Liver (tissue), 9 donors: Measurements from ENCODE around the gene LRRC63. TPM values are rescaled to one million over a fixed set of nuclear protein-coding genes. Genes with fewer than 3 reads are reported as not detected.
"Not testable (repeated sequence)": the region's sequence is repeated elsewhere in the genome, so short reads cannot be mapped to it uniquely, and the experiment has no call there.

Source experiments
- DNase-seq: peaks from one replicate; pipeline ENCODE4 v3.0.0-alpha.2; 2017; ENCODE audit warnings: low spot score
- H3K27ac ChIP-seq, 2 donors: one replicate each; pipeline ENCODE4 v1.7.0; 2013; ENCODE audit warnings: inconsistent platforms in 2 of 2, low read length in 2 of 2, control low read depth in 1 of 2, low read depth in 1 of 2, mild to moderate bottlenecking in 1 of 2
- H3K27me3 ChIP-seq, 4 donors: one replicate each; pipeline versions ENCODE4 v1.6.1 to v1.7.0; 2013; ENCODE audit warnings: low read length in 3 of 4, inconsistent platforms in 1 of 4, mild to moderate bottlenecking in 1 of 4, moderate library complexity in 1 of 4; ENCODE audit not compliant: control insufficient read depth in 4 of 4, insufficient read depth in 4 of 4
- H3K36me3 ChIP-seq, 4 donors: one replicate each; pipeline versions ENCODE4 v1.6.1 to v1.7.0; 2013; ENCODE audit warnings: low read length in 3 of 4, mild to moderate bottlenecking in 3 of 4, low read depth in 1 of 4, moderate library complexity in 1 of 4; ENCODE audit not compliant: control insufficient read depth in 4 of 4, insufficient read depth in 3 of 4
- H3K4me1 ChIP-seq, 4 donors: one replicate each; pipeline versions ENCODE4 v1.6.1 to v1.7.0; 2013; ENCODE audit warnings: low read length in 3 of 4, mild to moderate bottlenecking in 3 of 4, moderate library complexity in 1 of 4; ENCODE audit not compliant: control insufficient read depth in 4 of 4, insufficient read depth in 4 of 4
- H3K4me3 ChIP-seq, 3 donors: one replicate each; pipeline versions ENCODE4 v1.6.1 to v1.7.0; 2013; ENCODE audit warnings: low read length in 3 of 3, control low read depth in 1 of 3, low read depth in 1 of 3, mild to moderate bottlenecking in 1 of 3
- H3K9ac ChIP-seq, 2 donors: one replicate each; pipeline ENCODE4 v1.7.0; 2013; ENCODE audit warnings: low read length in 2 of 2, mild to moderate bottlenecking in 2 of 2, moderate library complexity in 2 of 2, control low read depth in 1 of 2, low read depth in 1 of 2
- H3K9me3 ChIP-seq, 4 donors: one replicate each; pipeline versions ENCODE4 v1.6.1 to v1.7.0; 2013; ENCODE audit warnings: low read length in 3 of 4; ENCODE audit not compliant: control insufficient read depth in 4 of 4
- EGR1 ChIP-seq, 2 donors: IDR thresholded peaks; 2 replicates each; pipeline ENCODE4 v1.6.1; 2016 to 2018; ENCODE audit warnings: antibody characterized with exemption in 2 of 2, low read depth in 2 of 2
- FOXA1 ChIP-seq: IDR thresholded peaks from 2 replicates; pipeline ENCODE4 v1.6.1; 2016; ENCODE audit warnings: antibody characterized with exemption
- FOXA2 ChIP-seq: IDR thresholded peaks from 2 replicates; pipeline ENCODE4 v1.6.1; 2016; ENCODE audit warnings: antibody characterized with exemption
- GABPA ChIP-seq, 2 donors: IDR thresholded peaks in 1 of 2; conservative IDR thresholded peaks in 1 of 2; 2 replicates each; pipeline ENCODE4 v1.6.1; 2016; ENCODE audit warnings: antibody characterized with exemption in 2 of 2, mild to moderate bottlenecking in 1 of 2, moderate library complexity in 1 of 2
- HNF4A ChIP-seq, 2 donors: conservative IDR thresholded peaks; 2 replicates each; pipeline ENCODE4 v1.6.1; 2016; ENCODE audit warnings: antibody characterized with exemption in 2 of 2, mild to moderate bottlenecking in 2 of 2
- JUND ChIP-seq, 2 donors: IDR thresholded peaks; 2 replicates each; pipeline ENCODE4 v1.6.1; 2016; ENCODE audit warnings: antibody characterized with exemption in 2 of 2
- RXRA ChIP-seq, 2 donors: IDR thresholded peaks; 2 replicates each; pipeline ENCODE4 v1.6.1; 2017 to 2018; ENCODE audit warnings: antibody characterized with exemption in 2 of 2, mild to moderate bottlenecking in 1 of 2
- TAF1 ChIP-seq: conservative IDR thresholded peaks from 2 replicates; pipeline ENCODE4 v1.6.1; 2016; ENCODE audit warnings: antibody characterized with exemption, mild to moderate bottlenecking
- YY1 ChIP-seq: IDR thresholded peaks from 2 replicates; pipeline ENCODE4 v1.6.1; 2016; ENCODE audit warnings: antibody characterized with exemption, mild to moderate bottlenecking
- ZBTB33 ChIP-seq: IDR thresholded peaks from 2 replicates; pipeline ENCODE4 v1.6.1; 2016; ENCODE audit warnings: antibody characterized with exemption
- WGBS: extraction: QIAGEN DNeasy Blood & Tissue Kit; methylation state at CpG from one replicate; pipeline ENCODE4 v1.1.7; 2013; 5-methylcytosine and 5-hydroxymethylcytosine counted together
- polyA plus RNA-seq, 2 donors: library from polyadenylated mRNA; stranded (reverse) in 1 of 2; unstranded in 1 of 2; fragments of 200-250 nt in 1 of 2; fragments of >200 nt in 1 of 2; fragmentation: Nextera tagmentation in 1 of 2; extraction: Ambion mirVana in 1 of 2; gene quantifications; one replicate each; pipeline versions ENCODE4 v1.2.1 to v1.2.3, GENCODE V29; 2013 to 2015
- total RNA-seq, 2 donors: library from RNA; depleted of rRNA; stranded (reverse); fragments of >200 nt; gene quantifications; one replicate each; pipeline ENCODE4 v1.2.3, GENCODE V29; 2014
- TF ChIP-seq, protein P1 (sequence below): IDR thresholded peaks from 2 replicates; pipeline ENCODE4 v1.6.1; 2016; ENCODE audit warnings: antibody characterized with exemption, mild to moderate bottlenecking
- TF ChIP-seq, protein P2 (sequence below): IDR thresholded peaks from 2 replicates; pipeline ENCODE4 v1.6.1; 2016; ENCODE audit warnings: antibody characterized with exemption
- donor health status: healthy.
- donor health status: healthy.
- donor health status: healthy.
- donor health status: healthy.
- donor health status: healthy.

The LRRC63 gene
- total and polyA plus RNA-seq, 4 donors: 0.03 to 0.84 (median 0.09) TPM

DNA sequence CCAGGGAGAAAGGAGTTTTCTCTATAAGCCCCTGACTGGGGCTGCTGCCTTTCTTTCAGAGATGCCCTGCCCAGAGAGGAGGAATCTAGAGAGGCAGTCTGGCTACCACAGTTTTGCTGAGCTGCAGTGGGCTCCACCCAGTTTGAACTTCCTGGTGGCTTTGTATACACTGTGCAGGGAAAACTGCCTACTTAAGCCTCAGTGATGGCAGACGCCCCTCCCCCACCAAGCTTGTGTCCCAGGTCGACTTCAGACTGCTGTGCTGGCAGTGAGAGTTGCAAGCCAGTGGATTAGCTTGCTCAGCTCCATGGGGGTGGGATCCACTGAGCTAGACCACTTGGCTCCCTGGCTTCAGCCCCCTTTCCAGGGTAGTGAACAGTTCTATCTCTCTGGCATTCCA, 8.5 kb downstream of the LRRC63 start:
- TF ChIP-seq HNF4A (conservative IDR thresholded peaks at IDR 0.05): peak in 1 of 2 donors; percentile 7
- DNase-seq, H3K27ac ChIP-seq, H3K4me3 ChIP-seq, H3K4me1 ChIP-seq, H3K36me3 ChIP-seq, H3K27me3 ChIP-seq, H3K9ac ChIP-seq, H3K9me3 ChIP-seq: not testable (repeated sequence)
- WGBS: 15% methylated on average over 2 of the region's 2 CpGs

DNA sequence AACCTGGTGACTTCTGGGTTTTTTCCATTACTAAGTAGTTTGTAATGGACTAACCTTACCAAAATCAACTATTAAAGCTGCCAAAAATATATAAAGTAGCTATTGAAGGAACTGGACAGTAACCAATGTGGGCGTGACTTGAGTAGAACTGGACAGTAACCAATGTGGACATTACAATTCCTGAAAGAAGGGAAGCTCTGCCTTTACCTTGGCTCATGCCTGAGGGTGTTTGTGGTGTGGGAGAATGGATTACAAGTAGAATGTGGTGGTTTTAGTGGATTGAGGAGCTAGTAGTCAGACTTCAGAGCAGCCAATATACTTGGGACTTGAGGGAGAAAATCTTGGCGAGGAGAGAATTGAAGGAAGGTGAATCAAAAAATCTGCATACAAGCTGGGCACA, 17.5 kb downstream of the LRRC63 start:
- Histone ChIP-seq H3K27ac (no peak overlapping the region), H3K27me3 (no peaks in the 10 kb centered on the region), H3K4me3 (no peak overlapping the region), H3K36me3 (no peaks in the 10 kb centered on the region), H3K9me3 (no peaks in the 10 kb centered on the region), H3K9ac (no peak overlapping the region), H3K4me1 (no peaks in the 10 kb centered on the region)
- TF ChIP-seq YY1: no peak
- no peak for TF ChIP-seq EGR1 (IDR thresholded peaks at IDR 0.05; ENCODE audit: low read depth in 2 of 2)
- TF ChIP-seq JUND (IDR thresholded peaks at IDR 0.05): no peak
- no peak for TF ChIP-seq FOXA2
- TF ChIP-seq, protein P1, sequence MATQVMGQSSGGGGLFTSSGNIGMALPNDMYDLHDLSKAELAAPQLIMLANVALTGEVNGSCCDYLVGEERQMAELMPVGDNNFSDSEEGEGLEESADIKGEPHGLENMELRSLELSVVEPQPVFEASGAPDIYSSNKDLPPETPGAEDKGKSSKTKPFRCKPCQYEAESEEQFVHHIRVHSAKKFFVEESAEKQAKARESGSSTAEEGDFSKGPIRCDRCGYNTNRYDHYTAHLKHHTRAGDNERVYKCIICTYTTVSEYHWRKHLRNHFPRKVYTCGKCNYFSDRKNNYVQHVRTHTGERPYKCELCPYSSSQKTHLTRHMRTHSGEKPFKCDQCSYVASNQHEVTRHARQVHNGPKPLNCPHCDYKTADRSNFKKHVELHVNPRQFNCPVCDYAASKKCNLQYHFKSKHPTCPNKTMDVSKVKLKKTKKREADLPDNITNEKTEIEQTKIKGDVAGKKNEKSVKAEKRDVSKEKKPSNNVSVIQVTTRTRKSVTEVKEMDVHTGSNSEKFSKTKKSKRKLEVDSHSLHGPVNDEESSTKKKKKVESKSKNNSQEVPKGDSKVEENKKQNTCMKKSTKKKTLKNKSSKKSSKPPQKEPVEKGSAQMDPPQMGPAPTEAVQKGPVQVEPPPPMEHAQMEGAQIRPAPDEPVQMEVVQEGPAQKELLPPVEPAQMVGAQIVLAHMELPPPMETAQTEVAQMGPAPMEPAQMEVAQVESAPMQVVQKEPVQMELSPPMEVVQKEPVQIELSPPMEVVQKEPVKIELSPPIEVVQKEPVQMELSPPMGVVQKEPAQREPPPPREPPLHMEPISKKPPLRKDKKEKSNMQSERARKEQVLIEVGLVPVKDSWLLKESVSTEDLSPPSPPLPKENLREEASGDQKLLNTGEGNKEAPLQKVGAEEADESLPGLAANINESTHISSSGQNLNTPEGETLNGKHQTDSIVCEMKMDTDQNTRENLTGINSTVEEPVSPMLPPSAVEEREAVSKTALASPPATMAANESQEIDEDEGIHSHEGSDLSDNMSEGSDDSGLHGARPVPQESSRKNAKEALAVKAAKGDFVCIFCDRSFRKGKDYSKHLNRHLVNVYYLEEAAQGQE: no peak
- TF ChIP-seq, protein P2, sequence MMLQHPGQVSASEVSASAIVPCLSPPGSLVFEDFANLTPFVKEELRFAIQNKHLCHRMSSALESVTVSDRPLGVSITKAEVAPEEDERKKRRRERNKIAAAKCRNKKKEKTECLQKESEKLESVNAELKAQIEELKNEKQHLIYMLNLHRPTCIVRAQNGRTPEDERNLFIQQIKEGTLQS: no peak
- TF ChIP-seq RXRA (IDR thresholded peaks at IDR 0.05): no peak
- TF ChIP-seq GABPA (IDR thresholded peaks at IDR 0.05 in 1 of 2, conservative IDR thresholded peaks at IDR 0.05 in 1 of 2): no peak
- no peak for TF ChIP-seq ZBTB33
- DNase-seq: no peak
- 98% methylated on average over 2 of the region's 2 CpGs for WGBS

DNA sequence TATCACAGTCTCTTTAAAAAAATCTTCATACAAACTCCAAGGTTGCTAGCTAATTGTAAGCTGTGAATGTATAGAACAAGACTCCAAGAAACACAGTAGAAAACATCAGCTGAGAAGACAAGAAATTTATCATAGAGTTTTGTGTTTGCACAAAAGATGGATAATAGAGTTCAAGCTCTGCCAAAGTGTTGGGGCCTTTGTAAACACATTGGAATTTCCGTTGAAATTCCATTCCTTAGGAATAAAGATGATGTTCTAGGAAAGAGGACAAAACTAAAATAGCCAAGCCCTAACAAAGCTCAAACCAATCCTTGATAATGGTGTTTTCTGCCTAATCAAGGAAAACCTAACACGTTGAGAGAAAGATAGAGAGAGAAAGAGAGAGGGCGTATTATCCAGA, 20.6 kb downstream of the LRRC63 start:
- no peak overlapping the region for H3K27ac ChIP-seq
- WGBS: 88% methylated on average over 3 of the region's 3 CpGs

More for the DNA sequence above, 20.6 kb downstream of the LRRC63 start:
- TF ChIP-seq TAF1: no peak
- TF ChIP-seq, protein P1: no peak
- no peak for TF ChIP-seq RXRA (IDR thresholded peaks at IDR 0.05)
- TF ChIP-seq FOXA1: no peak
- Histone ChIP-seq H3K4me3 (no peak overlapping the region), H3K4me1 (no peaks in the 10 kb centered on the region), H3K9me3 (peaks cover 2 to 8% (median 5%) of the 10 kb centered on the region in 4 donors), H3K36me3 (no peaks in the 10 kb centered on the region), H3K9ac (no peak overlapping the region), H3K27me3 (no peaks in the 10 kb centered on the region)
- no peak for DNase-seq
